Esophagus mucosa (tissue), 1 donor: ENCODE measurements around the gene C17orf75. TPM values are rescaled to one million over a fixed set of nuclear protein-coding genes. Genes with fewer than 3 reads are reported as not detected.

Experiments
- total RNA-seq: library from RNA; stranded (reverse); gene quantifications from one replicate; pipeline ENCODE4 v1.2.4, GENCODE V29; 2023
- donor health status: DM: yes; HTN: yes; CAD: no.

Gene C17orf75
- total RNA-seq, 1 donor from 2014 or later: 11.6 TPM

Other genes starting within 250 kb of the C17orf75 start
- gene RHOT1, start 199.7 kb downstream of the C17orf75 start, total RNA-seq: 16.2 TPM
- gene RHBDL3, start 76.3 kb downstream of the C17orf75 start, total RNA-seq: 0.08 TPM
- gene ZNF207, start 8.0 kb upstream of the C17orf75 start, total RNA-seq: 131 TPM
- 87.0 TPM for gene PSMD11, start 102.3 kb upstream of the C17orf75 start, total RNA-seq
- 12.6 TPM for gene CDK5R1, start 144.8 kb upstream of the C17orf75 start, total RNA-seq